ENCODE results near the gene ZNF683. TPM values are rescaled to one million over a fixed set of nuclear protein-coding genes. Genes with fewer than 3 reads are reported as not detected.
A peak's percentile ranks its signal among the peaks of the same experiment; 100 is the strongest.

The ZNF683 gene
- total RNA-seq, 3 donors from 2014 or later, result 0.48 to 0.59 TPM; not detected in 1

DNA sequence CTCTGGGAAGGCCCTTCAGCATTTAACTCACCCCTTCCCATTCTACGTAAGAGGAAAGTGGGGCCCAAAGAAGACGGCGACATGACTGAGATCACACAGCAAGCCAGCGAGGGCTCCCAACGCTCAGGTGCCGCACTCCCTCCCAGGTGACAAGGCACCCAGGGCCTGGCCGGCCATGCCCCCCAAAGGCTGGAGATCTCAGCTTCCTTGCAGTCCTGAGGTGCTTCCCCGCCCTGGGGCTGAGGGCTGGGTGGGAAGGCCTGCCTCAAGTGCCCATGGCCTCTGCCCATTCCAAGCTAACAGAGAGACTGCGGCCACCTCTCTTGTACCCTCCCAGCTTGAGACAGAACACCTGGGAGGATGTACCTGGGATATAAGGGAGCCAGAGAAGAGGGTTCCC is 17.6 kb downstream of the ZNF683 start:
- intact Hi-C loops (cut with DNase I; ENCODE audit: low total_unique reads), result no loop called here
- Histone ChIP-seq H3K27ac (no peak overlapping the region), H3K4me1 (no peaks in the 10 kb centered on the region), H3K36me3 (no peaks in the 10 kb centered on the region), H3K4me3 (no peak overlapping the region), H3K9me3 (no peaks in the 10 kb centered on the region), H3K27me3 (peaks cover 1 to 2% of the 10 kb centered on the region in 2 donors)
- DNase-seq (ENCODE audit: low spot score in 2 of 2), result no peak
- TF ChIP-seq POLR2A (IDR thresholded peaks at IDR 0.05), result no peak
- TF ChIP-seq, protein P1, sequence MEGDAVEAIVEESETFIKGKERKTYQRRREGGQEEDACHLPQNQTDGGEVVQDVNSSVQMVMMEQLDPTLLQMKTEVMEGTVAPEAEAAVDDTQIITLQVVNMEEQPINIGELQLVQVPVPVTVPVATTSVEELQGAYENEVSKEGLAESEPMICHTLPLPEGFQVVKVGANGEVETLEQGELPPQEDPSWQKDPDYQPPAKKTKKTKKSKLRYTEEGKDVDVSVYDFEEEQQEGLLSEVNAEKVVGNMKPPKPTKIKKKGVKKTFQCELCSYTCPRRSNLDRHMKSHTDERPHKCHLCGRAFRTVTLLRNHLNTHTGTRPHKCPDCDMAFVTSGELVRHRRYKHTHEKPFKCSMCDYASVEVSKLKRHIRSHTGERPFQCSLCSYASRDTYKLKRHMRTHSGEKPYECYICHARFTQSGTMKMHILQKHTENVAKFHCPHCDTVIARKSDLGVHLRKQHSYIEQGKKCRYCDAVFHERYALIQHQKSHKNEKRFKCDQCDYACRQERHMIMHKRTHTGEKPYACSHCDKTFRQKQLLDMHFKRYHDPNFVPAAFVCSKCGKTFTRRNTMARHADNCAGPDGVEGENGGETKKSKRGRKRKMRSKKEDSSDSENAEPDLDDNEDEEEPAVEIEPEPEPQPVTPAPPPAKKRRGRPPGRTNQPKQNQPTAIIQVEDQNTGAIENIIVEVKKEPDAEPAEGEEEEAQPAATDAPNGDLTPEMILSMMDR (IDR thresholded peaks at IDR 0.05), result no peak
- TF ChIP-seq POLR2AphosphoS5 (IDR thresholded peaks at IDR 0.05), result no peak

DNA sequence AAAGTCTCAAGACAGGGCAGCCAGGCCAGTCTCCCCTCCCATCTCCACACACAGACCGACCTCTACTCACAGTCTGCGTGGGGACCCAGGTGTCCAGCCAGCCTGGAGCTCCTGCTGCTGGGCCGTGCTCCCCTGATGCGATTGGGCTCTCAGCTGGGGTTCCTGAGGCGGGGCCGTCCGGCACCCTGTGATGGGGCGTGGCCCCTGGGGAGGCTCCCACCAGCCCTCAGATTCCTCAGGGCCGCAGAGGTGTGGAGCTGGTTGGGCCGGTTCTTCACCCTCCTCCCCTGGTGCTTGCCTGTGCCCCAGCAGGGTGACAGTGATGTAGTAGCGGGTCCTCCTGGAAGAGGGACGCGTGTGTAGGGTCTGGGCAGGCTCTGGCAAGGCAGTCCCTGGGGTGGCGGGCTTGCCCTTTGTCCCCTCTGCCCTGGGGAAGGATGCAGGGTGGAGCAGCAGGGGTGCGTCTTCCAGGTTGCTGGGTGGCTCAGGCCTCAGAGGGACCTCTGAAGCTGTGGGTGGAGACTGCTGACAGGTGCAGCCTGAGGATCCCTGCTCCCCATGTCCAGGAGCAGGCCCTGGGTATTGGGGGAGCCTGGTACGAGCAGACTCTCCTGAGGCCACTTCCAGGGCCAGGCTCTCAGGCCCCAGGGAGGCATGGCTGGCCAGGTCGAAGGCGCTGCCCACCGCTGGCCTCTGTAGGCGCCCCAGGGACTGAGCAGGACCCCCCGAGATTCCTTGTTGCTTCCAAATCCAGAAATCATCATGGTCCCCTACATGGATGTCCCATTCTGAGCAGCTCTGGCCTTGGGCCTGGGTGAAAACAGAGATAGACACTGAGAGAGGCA is 18.4 kb downstream of the ZNF683 start, which contains the start of gene CRYBG2:
Gene CRYBG2, minus strand, starts transcription at position 155 of the 845 bp plus-strand sequence. CDS start 7,473 bp downstream, outside the sequence.
- TF ChIP-seq POLR2AphosphoS5 (IDR thresholded peaks at IDR 0.05), result no peak
- TF ChIP-seq, protein P1 (IDR thresholded peaks at IDR 0.05), result no peak
- TF ChIP-seq POLR2A (IDR thresholded peaks at IDR 0.05), result no peak
- intact Hi-C loops (cut with DNase I; ENCODE audit: low total_unique reads), result no loop called here
- H3K4me1 ChIP-seq, result no peaks in the 10 kb centered on the region
- H3K9me3 ChIP-seq, result no peaks in the 10 kb centered on the region
- H3K27me3 ChIP-seq, result no peaks in the 10 kb centered on the region
- H3K4me3 ChIP-seq, result no peak within 1 kb of the TSS
- peak in 1 of 2 donors; percentile 72 for DNase-seq (ENCODE audit: low spot score in 2 of 2)
- H3K36me3 ChIP-seq, result no peaks in the 10 kb centered on the region
- no peak within 1 kb of the TSS for H3K27ac ChIP-seq

DNA sequence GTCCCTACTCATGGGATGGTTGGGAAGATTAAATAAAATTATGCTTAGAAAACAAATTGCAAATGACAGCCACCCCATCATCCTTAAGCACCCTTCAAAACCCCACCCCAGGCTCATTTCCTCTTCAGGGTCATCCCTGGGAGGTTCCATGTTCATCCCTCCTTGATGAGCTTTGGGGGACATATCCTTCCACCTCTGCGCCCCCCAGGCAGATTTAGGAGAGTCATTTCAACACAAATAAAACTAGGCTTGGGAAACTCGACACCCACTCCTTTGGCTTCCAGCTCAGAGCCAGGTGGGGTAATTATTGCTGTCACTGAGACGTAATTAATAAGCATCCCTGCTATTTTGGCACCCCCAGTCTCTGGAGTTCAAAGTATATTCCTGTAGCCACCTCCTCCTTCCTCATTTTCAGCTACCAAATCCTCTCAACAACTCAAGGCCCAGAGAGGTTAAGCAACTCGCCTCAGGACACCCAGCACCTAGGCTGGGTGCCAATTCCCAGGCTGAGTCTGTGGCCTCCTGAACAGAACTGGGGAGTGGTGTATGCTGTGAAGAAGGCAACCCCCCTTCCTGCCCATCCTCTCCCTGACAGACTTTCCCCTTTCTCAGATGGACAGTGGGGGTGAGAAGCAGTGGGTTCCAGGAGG is 19.2 kb downstream of the ZNF683 start:
- intact Hi-C loops (cut with DNase I; ENCODE audit: low total_unique reads), result no loop called here
- no peak overlapping the region for H3K4me3 ChIP-seq
- no peak for DNase-seq (ENCODE audit: low spot score in 2 of 2)
- H3K27ac ChIP-seq, result no peak overlapping the region
- H3K9me3 ChIP-seq, result no peaks in the 10 kb centered on the region
- no peaks in the 10 kb centered on the region for H3K27me3 ChIP-seq
- H3K4me1 ChIP-seq, result no peaks in the 10 kb centered on the region
- no peaks in the 10 kb centered on the region for H3K36me3 ChIP-seq
- TF ChIP-seq, protein P1 (IDR thresholded peaks at IDR 0.05), result no peak
- no peak for TF ChIP-seq POLR2A (IDR thresholded peaks at IDR 0.05)
- TF ChIP-seq POLR2AphosphoS5 (IDR thresholded peaks at IDR 0.05), result no peak

DNA sequence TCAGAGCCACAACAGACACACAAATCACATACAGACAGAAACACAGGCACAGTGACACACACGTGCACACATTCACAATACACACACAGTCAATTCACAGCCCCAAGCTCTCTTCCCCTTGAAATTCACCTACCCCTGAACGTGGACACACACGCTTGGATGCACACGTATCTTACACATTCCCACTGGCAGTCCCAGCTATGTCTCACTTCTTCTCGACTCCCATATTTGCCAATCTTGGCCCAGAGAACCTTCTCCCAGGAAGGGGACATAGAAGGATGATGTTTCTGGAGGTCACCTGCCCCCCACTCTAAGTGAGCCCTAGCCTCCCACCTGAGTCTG is 20.2 kb downstream of the ZNF683 start:
- no peaks in the 10 kb centered on the region for H3K4me1 ChIP-seq
- no peak overlapping the region for H3K27ac ChIP-seq
- no peaks in the 10 kb centered on the region for H3K36me3 ChIP-seq
- no peaks in the 10 kb centered on the region for H3K9me3 ChIP-seq
- TF ChIP-seq POLR2AphosphoS5 (IDR thresholded peaks at IDR 0.05), result no peak
- TF ChIP-seq, protein P1 (IDR thresholded peaks at IDR 0.05), result no peak
- no peak for TF ChIP-seq POLR2A (IDR thresholded peaks at IDR 0.05)
- intact Hi-C loops (cut with DNase I; ENCODE audit: low total_unique reads), result no loop called here
- DNase-seq (ENCODE audit: low spot score in 2 of 2), result no peak
- H3K27me3 ChIP-seq, result no peaks in the 10 kb centered on the region
- no peak overlapping the region for H3K4me3 ChIP-seq
